Pancreas (tissue), 10 donors: Measurements from ENCODE around the gene PCNX1. TPM values are rescaled to one million over a fixed set of nuclear protein-coding genes. Genes with fewer than 3 reads are reported as not detected.

ENCODE experiments used
- ATAC-seq, 4 donors: fragments of 200-7000 bp; cut with Tn5 transposase; one replicate each; pipeline versions ENCODE4 v1.8.0 to v1.9.1; 2020; ENCODE audit warnings: mild to moderate bottlenecking in 4 of 4, moderate library complexity in 4 of 4
- DNase-seq, 6 donors: peaks; one replicate each; pipeline ENCODE4 v3.0.0-alpha.2; 2020
- FAIRE-seq: peaks from 2 replicates; lab custom pipeline; 2012; peaks lifted over from hg19 to GRCh38; lab: Jason Lieb, UNC
- H3K27ac ChIP-seq, 4 donors: fragments of 200-600 bp; sonication (generic); 1 replicate in 3 of 4; 2 replicates in 1 of 4; pipeline versions ENCODE4 v1.5.0 to v1.8.0; 2020
- H3K27me3 ChIP-seq, 4 donors: fragments of 200-600 bp; one replicate each; pipeline ENCODE4 v1.8.0; 2021
- H3K36me3 ChIP-seq, 3 donors: fragments of 200-600 bp; sonication (generic) in 1 of 3; one replicate each; pipeline versions ENCODE4 v1.5.0 to v1.8.0; 2020 to 2021
- H3K4me1 ChIP-seq, 3 donors: fragments of 200-600 bp; one replicate each; pipeline ENCODE4 v1.8.0; 2021
- H3K4me3 ChIP-seq, 4 donors: fragments of 200-600 bp; sonication (generic) in 2 of 4; one replicate each; pipeline versions ENCODE4 v1.5.0 to v1.8.0; 2020 to 2021
- H3K9me3 ChIP-seq, 4 donors: fragments of 200-600 bp; one replicate each; pipeline ENCODE4 v1.8.0; 2021
- CTCF ChIP-seq, 4 donors: fragments of 200-600 bp; sonication (generic) in 3 of 4; IDR thresholded peaks; one replicate each; pipeline versions ENCODE4 v1.5.0 to v1.8.0; 2021; ENCODE audit warnings: antibody characterized with exemption in 4 of 4
- WGBS, 2 donors: extraction: QIAGEN DNeasy Blood & Tissue Kit; methylation state at CpG; one replicate each; pipeline ENCODE4 v1.1.7; 2013; 5-methylcytosine and 5-hydroxymethylcytosine counted together
- intact Hi-C, 3 donors: fragments of 100-400 bp; cut with DNase I; formaldehyde crosslinking; loops; one replicate each; pipeline versions ENCODE4 v1.11.1 to v1.14.2; 2022
- polyA plus RNA-seq, 2 donors: library from polyadenylated mRNA; stranded (reverse); fragments of 200-250 nt; gene quantifications; one replicate each; pipeline ENCODE4 v1.2.3, GENCODE V29; 2013
- total RNA-seq, 6 donors: library from RNA; stranded (reverse); fragmentation: NEBNext Ultra II Directional in 4 of 6; extraction: Animal tissue kit (Norgen Biotek cat#: 25700) in 4 of 6; gene quantifications; one replicate each; pipeline versions ENCODE4 v1.2.1 to v1.2.4, GENCODE V29; 2021 to 2023
- donor health status: healthy with polysubstance abuse.
- donor health status: DM: no; HTN: no; CAD: no; lungs with moderate emphysema.
- donor health status: DM: no; HTN: no; CAD: no.
- donor health status: control.
- donor health status: control.
- donor health status: Bipolar disorder and iron deficiency.
- donor health status: DM: yes; HTN: yes; CAD: no.
- donor health status: DM: no; HTN: no; CAD: no.
- donor health status: DM: no; HTN: no; CAD: no.
- donor health status: DM: yes; HTN: yes; CAD: no.

The PCNX1 gene
- total and polyA plus RNA-seq, 8 donors = 5.0 to 28.7 (median 14.7) TPM

DNA sequence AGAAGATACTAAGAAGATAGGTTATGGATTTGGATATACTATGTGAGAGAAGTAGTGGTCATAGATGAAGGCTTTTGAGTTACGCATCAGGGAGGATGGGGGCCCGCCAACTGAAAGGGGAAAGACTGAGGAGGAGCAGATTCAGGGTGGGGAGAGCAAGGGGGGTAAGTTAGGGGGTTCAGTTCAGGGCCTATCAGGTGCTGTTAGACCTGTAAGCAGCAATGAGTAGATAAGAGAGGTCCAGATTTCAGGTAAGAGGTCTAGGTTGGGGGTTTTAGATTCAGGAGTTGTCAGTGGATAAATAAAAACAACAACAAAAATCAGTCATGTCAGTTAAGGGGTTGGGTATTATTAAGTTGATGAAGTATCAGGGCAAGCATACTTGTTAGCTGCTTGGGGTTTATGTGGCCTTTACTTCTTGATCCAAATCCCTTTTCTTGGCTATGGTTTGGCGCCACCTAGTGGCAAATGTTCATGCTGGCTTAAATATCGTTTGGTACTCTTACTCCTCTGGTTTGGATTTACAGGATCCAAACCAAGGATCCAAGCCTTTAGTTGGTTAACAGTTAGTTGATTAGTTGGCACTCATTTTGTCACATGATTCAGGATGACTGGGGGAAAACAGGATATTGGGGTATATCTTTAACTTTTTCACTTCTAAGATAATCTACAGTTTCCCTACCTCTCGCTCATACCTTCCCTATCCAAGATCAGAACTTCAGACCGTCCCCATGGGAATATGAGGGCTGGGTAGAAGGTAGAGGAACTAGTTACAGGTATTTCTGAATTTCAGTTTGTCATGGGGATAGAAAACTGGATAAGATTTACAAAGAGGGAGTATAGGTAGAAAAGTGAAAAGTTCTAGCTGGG is 65.1 kb downstream of the PCNX1 start:
- Histone ChIP-seq H3K27me3 (no peaks in the 10 kb centered on the region), H3K4me3 (no peak overlapping the region), H3K4me1 (no peaks in the 10 kb centered on the region), H3K27ac (no peak overlapping the region), H3K36me3 (peaks cover 0 to 14% (median 5%) of the 10 kb centered on the region in 3 donors), H3K9me3 (no peaks in the 10 kb centered on the region)
- peak; percentile 85 to 95 (median 93) for TF ChIP-seq CTCF (IDR thresholded peaks at IDR 0.05)
- intact Hi-C loops = loop anchor here in 2 of 3 donors (10.0 kb wide), 1 partner anchor 158 kb away; no protein-coding TSS in a partner anchor
- ATAC-seq (peak; percentile 91 to 99 (median 96)), DNase-seq (peak; percentile 63 to 86 (median 74)), FAIRE-seq (peak; percentile 83)
- WGBS, 2 donors = 55 to 59% methylated on average over 6 of the region's 6 CpGs

DNA sequence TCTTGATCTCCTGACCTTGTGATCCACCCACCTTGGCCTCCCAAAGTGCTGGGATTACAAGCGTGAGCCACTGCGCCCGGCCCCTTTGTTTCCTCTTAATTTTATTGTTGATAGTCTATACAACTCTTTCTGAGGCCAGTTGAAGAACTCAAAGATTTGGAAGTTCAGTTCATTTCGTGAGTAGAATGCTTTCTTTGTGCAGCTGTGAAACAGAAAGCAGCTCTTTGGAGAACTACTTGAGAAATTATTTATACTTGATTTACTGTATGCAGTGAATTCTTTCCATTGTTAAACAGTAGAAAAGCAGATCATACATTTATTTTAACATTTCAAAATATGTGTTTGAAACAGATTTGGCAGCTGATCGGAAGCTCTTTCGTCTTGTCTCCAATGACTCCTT is 69.3 kb downstream of the PCNX1 start:
- intact Hi-C loops = loop anchor here in 2 of 3 donors (10.0 kb wide), 1 partner anchor 162 kb away; no protein-coding TSS in a partner anchor
- Histone ChIP-seq H3K27me3 (no peaks in the 10 kb centered on the region), H3K4me1 (peaks cover 0 to 7% (median 0%) of the 10 kb centered on the region in 3 donors), H3K27ac (no peak overlapping the region), H3K9me3 (no peaks in the 10 kb centered on the region), H3K4me3 (no peak overlapping the region), H3K36me3 (peaks cover 0 to 21% (median 17%) of the 10 kb centered on the region in 3 donors)
- no peak for DNase-seq
- 92 to 95% methylated on average over 6 of the region's 6 CpGs for WGBS, 2 donors
- no peak for TF ChIP-seq CTCF (IDR thresholded peaks at IDR 0.05)
- FAIRE-seq = no peak
- no peak for ATAC-seq

DNA sequence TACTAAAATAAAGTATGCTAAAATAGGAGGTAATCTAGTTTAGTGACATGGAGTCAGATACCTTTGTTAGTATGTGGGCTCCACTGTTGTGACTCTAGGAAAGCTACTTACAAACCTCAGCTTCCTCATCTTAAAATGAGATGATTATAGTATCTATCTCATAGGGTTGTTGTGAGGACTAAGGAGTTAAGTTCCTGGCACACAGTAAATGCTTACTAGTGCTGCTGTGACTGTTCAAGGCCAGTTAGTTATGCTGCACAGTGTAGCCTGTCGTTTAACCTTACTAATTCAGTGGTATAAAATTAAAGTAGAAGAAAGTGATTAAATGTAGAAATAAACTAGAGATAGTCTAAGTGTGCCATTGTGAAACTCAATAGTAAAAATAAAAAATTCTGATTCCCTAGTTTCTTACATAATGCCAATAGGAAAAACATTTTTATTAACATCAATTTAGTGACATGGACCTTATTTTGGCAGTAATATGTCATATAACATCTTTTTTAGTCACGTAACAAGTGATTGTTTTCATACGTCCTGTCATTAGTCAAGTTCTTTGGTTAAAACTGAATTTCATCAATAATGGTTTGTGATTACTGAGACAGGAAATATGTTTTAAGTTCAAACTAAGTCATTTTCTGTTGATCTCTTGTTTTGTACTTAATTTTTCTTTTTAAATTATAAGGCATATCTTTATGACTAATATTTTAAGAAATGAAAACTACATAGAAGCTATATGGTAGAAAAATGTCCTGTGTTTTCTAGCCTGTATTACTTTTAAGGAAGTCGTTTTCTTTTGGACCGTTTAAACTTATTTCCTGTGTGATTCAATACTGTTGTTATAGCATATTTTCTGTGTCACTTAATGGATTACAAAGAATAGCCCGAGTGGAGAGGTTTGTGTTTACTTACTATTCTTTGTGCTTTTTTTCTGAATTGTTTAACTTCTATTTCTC is 74.0 kb downstream of the PCNX1 start:
- no peak overlapping the region for H3K27ac ChIP-seq
- FAIRE-seq (peak; percentile 17), ATAC-seq (peak in 2 of 4 donors; percentile 35 to 36), DNase-seq (no peak)
- no peaks in the 10 kb centered on the region for H3K27me3 ChIP-seq
- no peak overlapping the region for H3K4me3 ChIP-seq
- WGBS, 2 donors = 43 to 44% methylated on average over 6 of the region's 6 CpGs
- H3K9me3 ChIP-seq = no peaks in the 10 kb centered on the region
- peaks cover 0 to 10% (median 0%) of the 10 kb centered on the region in 3 donors for H3K4me1 ChIP-seq
- intact Hi-C loops = no loop called here
- no peak for TF ChIP-seq CTCF (IDR thresholded peaks at IDR 0.05)
- peaks cover 0 to 21% (median 17%) of the 10 kb centered on the region in 3 donors for H3K36me3 ChIP-seq

GRCh38 chr14:70982200-70982599 is 74.9 kb downstream of the PCNX1 start:
- no peak for TF ChIP-seq CTCF (IDR thresholded peaks at IDR 0.05)
- no peaks in the 10 kb centered on the region for H3K27me3 ChIP-seq
- H3K36me3 ChIP-seq = peaks cover 0 to 14% (median 13%) of the 10 kb centered on the region in 3 donors
- ATAC-seq = no peak
- H3K9me3 ChIP-seq = no peaks in the 10 kb centered on the region
- no peak overlapping the region for H3K4me3 ChIP-seq
- FAIRE-seq = no peak
- peaks cover 0 to 10% (median 0%) of the 10 kb centered on the region in 3 donors for H3K4me1 ChIP-seq
- no peak for DNase-seq
- WGBS, 2 donors = 86 to 87% methylated on average over 1 of the region's 1 CpG
- no peak overlapping the region for H3K27ac ChIP-seq
- intact Hi-C loops = no loop called here
